Measurements from ENCODE around the gene SP3.

SP3 gene

GRCh38 chr2:173964565-173965371, 405 bp downstream of the SP3 start:
- peak; percentile 85 for DNase-seq

GRCh38 chr2:173963817-173964564, 1.2 kb downstream of the SP3 start:
- DNase-seq, result peak; percentile 89

- DNase-seq, result peak; percentile 67
Observed at GRCh38 chr2:173963323-173963816, 1.8 kb downstream of the SP3 start.

- no peak for DNase-seq
Observed at GRCh38 chr2:173962583-173963110, 2.5 kb downstream of the SP3 start.

GRCh38 chr2:173962031-173962430, 3.1 kb downstream of the SP3 start:
- no peak for DNase-seq

GRCh38 chr2:173961346-173961705, 3.8 kb downstream of the SP3 start:
- DNase-seq, result no peak

- DNase-seq, result no peak
Observed at GRCh38 chr2:173959909-173960308, 5.3 kb downstream of the SP3 start.

GRCh38 chr2:173959358-173959884, 5.8 kb downstream of the SP3 start:
- no peak for DNase-seq

- DNase-seq, result no peak
Observed at GRCh38 chr2:173958198-173958846, 6.9 kb downstream of the SP3 start.

- no peak for DNase-seq
Observed at GRCh38 chr2:173957517-173957916, 7.7 kb downstream of the SP3 start.

- no peak for DNase-seq
Observed at GRCh38 chr2:173956454-173956853, 8.7 kb downstream of the SP3 start.

- no peak for DNase-seq
Observed at GRCh38 chr2:173955867-173956266, 9.3 kb downstream of the SP3 start.

GRCh38 chr2:173955004-173955403, 10.2 kb downstream of the SP3 start:
- DNase-seq, result no peak

GRCh38 chr2:173953047-173953424, 12.1 kb downstream of the SP3 start:
- no peak for DNase-seq

GRCh38 chr2:173952267-173953046, 12.7 kb downstream of the SP3 start:
- no peak for DNase-seq

GRCh38 chr2:173948842-173949241, 16.3 kb downstream of the SP3 start:
- no peak for DNase-seq

- DNase-seq, result no peak
Observed at GRCh38 chr2:173948198-173948597, 17.0 kb downstream of the SP3 start.

- no peak for DNase-seq
Observed at GRCh38 chr2:173947131-173947530, 18.0 kb downstream of the SP3 start.

- DNase-seq, result no peak
Observed at GRCh38 chr2:173943738-173944137, 21.4 kb downstream of the SP3 start.

- DNase-seq, result no peak
Observed at GRCh38 chr2:173942861-173943523, 22.2 kb downstream of the SP3 start.

GRCh38 chr2:173941567-173941966, 23.6 kb downstream of the SP3 start:
- no peak for DNase-seq

All from stimulated activated CD4-positive, alpha-beta T cell treated with anti-CD3 and anti-CD28 coated beads, Interleukin-4, amount 100 ng/mL, for 24 hours (primary cell).